Hepatocyte (in vitro differentiated cells): Measurements from ENCODE around the gene C19orf38. TPM values are rescaled to one million over a fixed set of nuclear protein-coding genes. Genes with fewer than 3 reads are reported as not detected.

Experiments
- DNase-seq: peaks from one replicate; pipeline ENCODE4 v3.0.0-alpha.2; 2016; ENCODE audit warnings: low spot score
- H2AFZ ChIP-seq: fragments of 200-600 bp; sonication (generic); 2 replicates; pipeline ENCODE4 v1.6.0; 2016; ENCODE audit warnings: antibody characterized with exemption, mild to moderate bottlenecking
- H3K27ac ChIP-seq: fragments of 200-600 bp; sonication (generic); 2 replicates; pipeline ENCODE4 v1.5.1; 2016; ENCODE audit warnings: mild to moderate bottlenecking
- H3K27me3 ChIP-seq: fragments of 200-600 bp; sonication (generic); 2 replicates; pipeline ENCODE4 v1.6.1; 2016
- H3K36me3 ChIP-seq: fragments of 200-600 bp; sonication (generic); replicated peaks from 2 replicates; pipeline ENCODE4 v1.5.1; 2016; ENCODE audit warnings: low read depth; ENCODE audit not compliant: insufficient read depth
- H3K4me1 ChIP-seq: fragments of 200-600 bp; sonication (generic); 2 replicates; pipeline ENCODE4 v1.5.1; 2016; ENCODE audit warnings: mild to moderate bottlenecking, moderate library complexity; ENCODE audit not compliant: insufficient read depth
- H3K4me2 ChIP-seq: fragments of 200-600 bp; sonication (generic); 2 replicates; pipeline ENCODE4 v1.6.0; 2016
- H3K4me3 ChIP-seq: fragments of 200-600 bp; sonication (generic); 2 replicates; pipeline ENCODE4 v1.5.1; 2016; ENCODE audit warnings: mild to moderate bottlenecking
- H3K79me2 ChIP-seq: fragments of 200-600 bp; sonication (generic); 2 replicates; pipeline ENCODE4 v1.6.0; 2017; ENCODE audit warnings: mild to moderate bottlenecking
- H3K9me2 ChIP-seq: fragments of 200-600 bp; sonication (generic); replicated peaks from 2 replicates; pipeline ENCODE4 v1.6.0; 2017; ENCODE audit warnings: mild to moderate bottlenecking; ENCODE audit not compliant: insufficient read depth
- H3K9me3 ChIP-seq: fragments of 200-600 bp; sonication (generic); 2 replicates; pipeline ENCODE4 v1.5.1; 2016; ENCODE audit warnings: low read depth, mild to moderate bottlenecking
- H4K20me1 ChIP-seq: fragments of 200-600 bp; sonication (generic); 2 replicates; pipeline ENCODE4 v1.6.0; 2016; ENCODE audit warnings: mild to moderate bottlenecking; ENCODE audit not compliant: insufficient read depth, poor library complexity, severe bottlenecking
- EZH2 ChIP-seq: fragments of 200-600 bp; sonication (generic); IDR thresholded peaks from 2 replicates; pipeline ENCODE4 v1.6.1; 2016; ENCODE audit warnings: antibody characterized with exemption, mild to moderate bottlenecking, borderline replicate concordance
- EZH2phosphoT487 ChIP-seq: fragments of 200-600 bp; sonication (generic); IDR thresholded peaks from one replicate; pipeline ENCODE4 v1.6.1; 2018; ENCODE audit warnings: antibody characterized with exemption, mild to moderate bottlenecking, low read depth, moderate library complexity; ENCODE audit not compliant: unreplicated experiment, severe bottlenecking
- WGBS: methylation state at CpG from one replicate; pipeline ENCODE4 v1.1.6; 2016; ENCODE audit warnings: low lambda C conversion rate; ENCODE audit errors: missing lambda C conversion rate; 5-methylcytosine and 5-hydroxymethylcytosine counted together
- polyA plus RNA-seq: library from polyadenylated mRNA; unstranded; fragments of >200 nt; fragmentation: Nextera tagmentation; extraction: Ambion mirVana; gene quantifications from 2 replicates; pipeline ENCODE4 v1.2.1, GENCODE V29; 2016
- total RNA-seq: library from RNA; depleted of rRNA; stranded (reverse); fragments of >200 nt; gene quantifications from 2 replicates; pipeline ENCODE4 v1.2.3, GENCODE V29; 2014
- TF ChIP-seq, protein P1 (sequence below): fragments of 200-600 bp; sonication (generic); IDR thresholded peaks from 2 replicates; pipeline ENCODE4 v1.5.1; 2016; ENCODE audit warnings: antibody characterized with exemption, mild to moderate bottlenecking; ENCODE audit not compliant: poor library complexity

C19orf38 gene
- total and polyA plus RNA-seq, 2 experiments from 2014 or later, result 0.56 to 3.7 TPM

DNA sequence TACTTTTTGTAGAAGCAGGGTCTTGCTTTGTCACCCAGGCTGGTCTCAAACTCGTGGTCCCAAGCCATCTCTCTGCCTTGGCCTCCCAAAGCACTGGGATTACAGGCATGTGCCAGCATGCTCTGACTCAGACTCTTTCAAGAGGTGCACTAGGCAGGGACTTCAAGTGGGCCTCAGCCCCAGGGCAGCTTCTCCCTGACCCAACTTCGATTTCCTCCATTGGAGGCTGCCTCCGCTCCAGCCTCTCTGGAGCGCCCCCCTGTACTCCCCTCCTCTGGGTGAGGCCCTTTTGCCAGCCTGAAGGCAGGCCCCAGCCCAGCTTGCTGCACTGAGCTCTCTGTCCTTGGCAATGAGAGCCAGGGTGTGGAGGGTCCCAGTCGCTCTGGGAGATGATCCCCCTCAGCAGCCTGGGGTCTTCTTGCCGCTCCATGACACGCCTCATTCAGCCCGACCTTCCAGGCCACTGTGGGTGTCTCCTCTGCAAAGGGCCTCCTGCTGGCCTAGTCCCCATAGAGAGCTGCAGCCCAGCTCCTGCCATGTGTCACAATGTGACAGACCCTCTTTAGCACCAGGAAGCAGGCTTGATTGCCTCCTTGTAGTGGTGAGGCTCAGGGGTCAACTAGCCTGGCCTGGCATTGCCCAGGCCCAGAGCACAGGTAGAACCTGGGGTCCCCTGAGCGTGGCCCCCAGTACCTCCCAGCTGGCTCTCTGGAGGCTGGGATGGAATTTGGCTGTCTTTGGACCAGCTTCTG is 39.6 kb downstream of the C19orf38 start:
- WGBS, result 89% methylated on average over 9 of the region's 9 CpGs
- no peak for TF ChIP-seq EZH2phosphoT487
- TF ChIP-seq, protein P1, sequence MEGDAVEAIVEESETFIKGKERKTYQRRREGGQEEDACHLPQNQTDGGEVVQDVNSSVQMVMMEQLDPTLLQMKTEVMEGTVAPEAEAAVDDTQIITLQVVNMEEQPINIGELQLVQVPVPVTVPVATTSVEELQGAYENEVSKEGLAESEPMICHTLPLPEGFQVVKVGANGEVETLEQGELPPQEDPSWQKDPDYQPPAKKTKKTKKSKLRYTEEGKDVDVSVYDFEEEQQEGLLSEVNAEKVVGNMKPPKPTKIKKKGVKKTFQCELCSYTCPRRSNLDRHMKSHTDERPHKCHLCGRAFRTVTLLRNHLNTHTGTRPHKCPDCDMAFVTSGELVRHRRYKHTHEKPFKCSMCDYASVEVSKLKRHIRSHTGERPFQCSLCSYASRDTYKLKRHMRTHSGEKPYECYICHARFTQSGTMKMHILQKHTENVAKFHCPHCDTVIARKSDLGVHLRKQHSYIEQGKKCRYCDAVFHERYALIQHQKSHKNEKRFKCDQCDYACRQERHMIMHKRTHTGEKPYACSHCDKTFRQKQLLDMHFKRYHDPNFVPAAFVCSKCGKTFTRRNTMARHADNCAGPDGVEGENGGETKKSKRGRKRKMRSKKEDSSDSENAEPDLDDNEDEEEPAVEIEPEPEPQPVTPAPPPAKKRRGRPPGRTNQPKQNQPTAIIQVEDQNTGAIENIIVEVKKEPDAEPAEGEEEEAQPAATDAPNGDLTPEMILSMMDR, result no peak
- no peak for TF ChIP-seq EZH2
- DNase-seq, result no peak
- Histone ChIP-seq H3K27me3 (no peaks in the 10 kb centered on the region), H3K9me3 (no peaks in the 10 kb centered on the region), H4K20me1 (peaks cover 33% of the 10 kb centered on the region), H3K79me2 (peaks cover 95% of the 10 kb centered on the region), H3K4me3 (no peak overlapping the region), H3K36me3 (no peaks in the 10 kb centered on the region), H3K4me1 (peaks cover 32% of the 10 kb centered on the region), H3K9me2 (no peaks in the 10 kb centered on the region), H3K27ac (peak overlapping the region; percentile 43), H3K4me2 (peak overlapping the region; percentile 20), H2AFZ (no peak overlapping the region)

DNA sequence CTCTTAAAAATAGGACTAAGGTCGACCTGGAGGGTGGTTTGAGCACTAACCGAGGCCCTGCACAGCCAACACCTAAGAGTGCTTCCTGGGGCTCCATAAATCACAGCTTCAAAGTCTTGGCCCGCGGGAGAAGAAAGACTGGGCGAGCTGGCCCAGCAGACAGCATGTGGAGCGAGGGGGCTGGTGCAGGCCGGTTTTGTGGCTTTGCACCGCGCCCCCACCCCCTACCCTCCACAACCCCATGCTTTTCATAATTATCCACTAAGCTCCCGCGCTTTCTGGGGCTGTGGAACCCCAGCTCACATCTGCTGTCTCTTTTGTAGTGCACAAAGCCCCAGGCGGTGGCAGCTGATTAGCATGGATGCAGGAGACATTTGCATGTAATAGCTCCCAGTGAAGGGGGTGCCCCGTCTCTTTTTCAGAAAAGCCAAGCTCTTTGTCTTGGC is 40.2 kb downstream of the C19orf38 start:
- Histone ChIP-seq H4K20me1 (peaks cover 37% of the 10 kb centered on the region), H2AFZ (no peak overlapping the region), H3K4me3 (no peak overlapping the region), H3K36me3 (no peaks in the 10 kb centered on the region), H3K79me2 (peaks cover 95% of the 10 kb centered on the region), H3K27me3 (no peaks in the 10 kb centered on the region), H3K4me1 (peaks cover 32% of the 10 kb centered on the region), H3K4me2 (peak overlapping the region; percentile 20), H3K9me3 (no peaks in the 10 kb centered on the region), H3K27ac (peak overlapping the region; percentile 52), H3K9me2 (no peaks in the 10 kb centered on the region)
- no peak for DNase-seq
- TF ChIP-seq, protein P1, result no peak
- TF ChIP-seq EZH2phosphoT487, result no peak
- WGBS, result 43% methylated on average over 13 of the region's 13 CpGs

- Histone ChIP-seq H3K4me1 (peaks cover 23% of the 10 kb centered on the region), H3K9me3 (no peaks in the 10 kb centered on the region), H3K36me3 (no peaks in the 10 kb centered on the region), H2AFZ (no peak overlapping the region), H3K27me3 (no peaks in the 10 kb centered on the region), H3K79me2 (peaks cover 95% of the 10 kb centered on the region), H4K20me1 (peaks cover 40% of the 10 kb centered on the region), H3K4me3 (no peak overlapping the region), H3K9me2 (no peaks in the 10 kb centered on the region), H3K27ac (no peak overlapping the region), H3K4me2 (no peak overlapping the region)
- WGBS, result 93% methylated on average over 4 of the region's 4 CpGs
- TF ChIP-seq, protein P1, result no peak
- DNase-seq, result no peak
Observed at GRCh38 chr19:10889880-10890279, 41.7 kb downstream of the C19orf38 start.
